Activated effector memory CD4-positive, alpha-beta T cell treated with anti-CD3 and anti-CD28 coated beads, Interleukin-2, amount 50 U/mL, for 16 hours (primary cell): ENCODE measurements around the gene ZNF592.

Experiments
- DNase-seq: peaks from one replicate; pipeline ENCODE4 v3.0.0-alpha.2; 2020

ZNF592 gene

GRCh38 chr15:84831613-84832012 is 83.2 kb downstream of the ZNF592 start:
- DNase-seq: no peak

GRCh38 chr15:84832448-84833040 is 84.2 kb downstream of the ZNF592 start:
- no peak for DNase-seq

- no peak for DNase-seq
These were observed 85.2 kb downstream of the ZNF592 start for GRCh38 chr15:84833447-84834228.

GRCh38 chr15:84834229-84834955 is 86.0 kb downstream of the ZNF592 start:
- DNase-seq: no peak

GRCh38 chr15:84834969-84835368 is 86.6 kb downstream of the ZNF592 start:
- no peak for DNase-seq

- no peak for DNase-seq
These were observed 87.4 kb downstream of the ZNF592 start for GRCh38 chr15:84835661-84836337.

GRCh38 chr15:84836844-84837243 is 88.5 kb downstream of the ZNF592 start:
- DNase-seq: no peak

GRCh38 chr15:84839714-84840113 is 91.3 kb downstream of the ZNF592 start:
- DNase-seq: no peak

- DNase-seq: no peak
These were observed 91.9 kb downstream of the ZNF592 start for GRCh38 chr15:84840255-84840654.

GRCh38 chr15:84840741-84841429 is 92.5 kb downstream of the ZNF592 start:
- DNase-seq: no peak

- no peak for DNase-seq
These were observed 94.4 kb downstream of the ZNF592 start for GRCh38 chr15:84842781-84843180.

- DNase-seq: no peak
These were observed 96.6 kb downstream of the ZNF592 start for GRCh38 chr15:84844964-84845363.

GRCh38 chr15:84845631-84846030 is 97.2 kb downstream of the ZNF592 start:
- DNase-seq: peak; percentile 75

- no peak for DNase-seq
These were observed 97.9 kb downstream of the ZNF592 start for GRCh38 chr15:84846269-84846668.

GRCh38 chr15:84847382-84847781 is 99.0 kb downstream of the ZNF592 start:
- no peak for DNase-seq

- no peak for DNase-seq
These were observed 103.8 kb downstream of the ZNF592 start for GRCh38 chr15:84852212-84852611.

- no peak for DNase-seq
These were observed 106.7 kb downstream of the ZNF592 start for GRCh38 chr15:84855136-84855535.

- no peak for DNase-seq
These were observed 107.4 kb downstream of the ZNF592 start for GRCh38 chr15:84855765-84856164.
